Upper lobe of left lung (tissue), 6 donors: ENCODE results near the gene EIF1. TPM values are rescaled to one million over a fixed set of nuclear protein-coding genes. Genes with fewer than 3 reads are reported as not detected.

Experiments used
- ATAC-seq, 2 donors: fragments of 200-7000 bp; cut with Tn5 transposase; one replicate each; pipeline ENCODE4 v1.9.1; 2022; ENCODE audit warnings: mild to moderate bottlenecking in 2 of 2, moderate library complexity in 2 of 2; ENCODE audit not compliant: low FRiP score in 2 of 2
- DNase-seq, 2 donors: peaks; one replicate each; pipeline ENCODE4 v3.0.0-alpha.2; 2019 to 2020
- H3K27ac ChIP-seq, 4 donors: fragments of 200-600 bp; sonication (generic); one replicate each; pipeline ENCODE4 v1.5.1; 2016 to 2019
- H3K27me3 ChIP-seq, 4 donors: fragments of 200-600 bp; sonication (generic); one replicate each; pipeline ENCODE4 v1.5.1; 2017 to 2019
- H3K36me3 ChIP-seq, 4 donors: fragments of 200-600 bp; sonication (generic); one replicate each; pipeline ENCODE4 v1.5.1; 2016 to 2019
- H3K4me1 ChIP-seq, 4 donors: fragments of 200-600 bp; sonication (generic); one replicate each; pipeline ENCODE4 v1.5.1; 2018 to 2019
- H3K4me3 ChIP-seq, 4 donors: fragments of 200-600 bp; sonication (generic); one replicate each; pipeline ENCODE4 v1.5.1; 2017 to 2019; ENCODE audit warnings: mild to moderate bottlenecking in 2 of 4, moderate library complexity in 1 of 4
- H3K9me3 ChIP-seq, 4 donors: fragments of 200-600 bp; sonication (generic); one replicate each; pipeline ENCODE4 v1.5.1; 2018 to 2019
- CTCF ChIP-seq, 6 experiments: fragments of 450-650 bp in 4 of 6; fragments of 200-600 bp in 2 of 6; sonication (generic) in 2 of 6; IDR thresholded peaks; one replicate each; pipeline ENCODE4 v1.5.1; 2016 to 2019; ENCODE audit warnings: antibody characterized with exemption in 6 of 6
- EP300 ChIP-seq, 4 donors: sonication (generic); formaldehyde crosslinking; IDR thresholded peaks; one replicate each; pipeline ENCODE4 v1.5.1; 2017; ENCODE audit warnings: antibody characterized with exemption in 4 of 4, control low read depth in 2 of 4
- POLR2A ChIP-seq, 4 donors: fragments of 450-650 bp; IDR thresholded peaks; one replicate each; pipeline ENCODE4 v1.5.1; 2016 to 2017; ENCODE audit warnings: antibody characterized with exemption in 4 of 4, mild to moderate bottlenecking in 2 of 4
- POLR2AphosphoS5 ChIP-seq, 2 donors: sonication (generic); formaldehyde crosslinking; IDR thresholded peaks; one replicate each; pipeline ENCODE4 v1.5.1; 2017; ENCODE audit warnings: antibody characterized with exemption in 2 of 2
- WGBS, 2 donors: methylation state at CpG; one replicate each; pipeline ENCODE4 v1.1.5; 2017 to 2018; 5-methylcytosine and 5-hydroxymethylcytosine counted together
- total RNA-seq, 6 donors: library from RNA; depleted of rRNA in 4 of 6; stranded (reverse); fragments of >200 nt in 4 of 6; gene quantifications; one replicate each; pipeline versions ENCODE4 v1.1.0 to v1.2.1, GENCODE V29; 2016 to 2021
- donor health status: DM: no; HTN: no; CAD: no; lungs with moderate emphysema.
- donor health status: DM: no; HTN: yes; CAD: no; lungs with severe emphysema.

The EIF1 gene
- total RNA-seq, 6 donors from 2014 or later = 109 to 998 (median 405) TPM

- WGBS, 2 donors = 67 to 72% methylated on average over 17 of the region's 17 CpGs
- H3K27ac ChIP-seq = no peak overlapping the region
- ATAC-seq = no peak
- H3K27me3 ChIP-seq = peaks cover 2 to 26% (median 20%) of the 10 kb centered on the region in 4 donors
- TF ChIP-seq CTCF (IDR thresholded peaks at IDR 0.05) (no peak), POLR2AphosphoS5 (IDR thresholded peaks at IDR 0.05) (no peak), POLR2A (IDR thresholded peaks at IDR 0.05) (no peak), EP300 (IDR thresholded peaks at IDR 0.05) (no peak)
- peaks cover 17 to 31% (median 20%) of the 10 kb centered on the region in 4 donors for H3K4me1 ChIP-seq
- no peaks in the 10 kb centered on the region for H3K36me3 ChIP-seq
- no peaks in the 10 kb centered on the region for H3K9me3 ChIP-seq
- DNase-seq = no peak
- no peak overlapping the region for H3K4me3 ChIP-seq
Measured at GRCh38 chr17:41736983-41737679, 48.4 kb downstream of the EIF1 start.

GRCh38 chr17:41737680-41738023 is 49.0 kb downstream of the EIF1 start:
- Histone ChIP-seq H3K36me3 (no peaks in the 10 kb centered on the region), H3K27me3 (peaks cover 2 to 26% (median 20%) of the 10 kb centered on the region in 4 donors), H3K4me1 (peaks cover 17 to 31% (median 20%) of the 10 kb centered on the region in 4 donors), H3K9me3 (no peaks in the 10 kb centered on the region), H3K27ac (no peak overlapping the region), H3K4me3 (no peak overlapping the region)
- TF ChIP-seq CTCF (IDR thresholded peaks at IDR 0.05) (no peak), POLR2A (IDR thresholded peaks at IDR 0.05) (no peak), EP300 (IDR thresholded peaks at IDR 0.05) (no peak), POLR2AphosphoS5 (IDR thresholded peaks at IDR 0.05) (no peak)
- ATAC-seq (peak in 1 of 2 donors; percentile 1), DNase-seq (no peak)
- 49 to 70% methylated on average over 2 to 5 of the region's 5 CpGs for WGBS, 2 donors

GRCh38 chr17:41738077-41738800 is 49.6 kb downstream of the EIF1 start:
- Histone ChIP-seq H3K9me3 (no peaks in the 10 kb centered on the region), H3K36me3 (no peaks in the 10 kb centered on the region), H3K4me3 (no peak overlapping the region), H3K4me1 (peaks cover 17 to 31% (median 20%) of the 10 kb centered on the region in 4 donors), H3K27me3 (peaks cover 2 to 26% (median 20%) of the 10 kb centered on the region in 4 donors), H3K27ac (no peak overlapping the region)
- TF ChIP-seq CTCF (IDR thresholded peaks at IDR 0.05) (peak; percentile 93 to 99 (median 97)), POLR2AphosphoS5 (IDR thresholded peaks at IDR 0.05) (no peak)
- ATAC-seq (peak; percentile 90), DNase-seq (peak; percentile 81 to 90)
- WGBS, 2 donors = 41 to 51% methylated on average over 6 to 8 of the region's 10 CpGs

- DNase-seq (no peak), ATAC-seq (no peak)
- TF ChIP-seq POLR2A (IDR thresholded peaks at IDR 0.05) = no peak
- no peak for TF ChIP-seq CTCF (IDR thresholded peaks at IDR 0.05)
- no peak for TF ChIP-seq POLR2AphosphoS5 (IDR thresholded peaks at IDR 0.05)
- no peak for TF ChIP-seq EP300 (IDR thresholded peaks at IDR 0.05)
- Histone ChIP-seq H3K9me3 (no peaks in the 10 kb centered on the region), H3K27me3 (peaks cover 2 to 22% (median 16%) of the 10 kb centered on the region in 4 donors), H3K4me3 (no peak overlapping the region), H3K36me3 (no peaks in the 10 kb centered on the region), H3K4me1 (peaks cover 15 to 26% (median 17%) of the 10 kb centered on the region in 4 donors), H3K27ac (no peak overlapping the region)
- 93 to 99% methylated on average over 5 of the region's 5 CpGs for WGBS, 2 donors
Measured at GRCh38 chr17:41738801-41739112, 50.1 kb downstream of the EIF1 start.
